Mesendoderm (in vitro differentiated cells): Measurements from ENCODE around the gene PPP3CB.

ENCODE experiments used
- DNase-seq: peaks from one replicate; pipeline ENCODE4 v3.0.0; 2013
- H2AK5ac ChIP-seq: 2 replicates; pipeline ENCODE4 v1.6.1; 2013; ENCODE audit warnings: low read length, inconsistent platforms
- H2BK120ac ChIP-seq: 2 replicates; pipeline ENCODE4 v1.6.1; 2013; ENCODE audit warnings: low read depth, mild to moderate bottlenecking, low read length, moderate library complexity, mixed read lengths
- H2BK15ac ChIP-seq: replicated peaks from 2 replicates; pipeline ENCODE4 v1.6.1; 2013; ENCODE audit warnings: low read depth, mild to moderate bottlenecking, moderate library complexity
- H2BK5ac ChIP-seq: 2 replicates; pipeline ENCODE4 v1.6.1; 2013; ENCODE audit warnings: low read length, inconsistent platforms
- H3K18ac ChIP-seq: 2 replicates; pipeline ENCODE4 v1.6.1; 2013; ENCODE audit warnings: mild to moderate bottlenecking, low read length, mixed read lengths
- H3K23ac ChIP-seq: one replicate; pipeline ENCODE4 v1.6.1; 2013; ENCODE audit warnings: low read length
- H3K27ac ChIP-seq: 2 replicates; pipeline ENCODE4 v1.5.1; 2013; ENCODE audit warnings: low read depth, mild to moderate bottlenecking, inconsistent platforms, low read length, moderate library complexity
- H3K27me3 ChIP-seq: 2 replicates; pipeline ENCODE4 v1.6.1; 2013; ENCODE audit warnings: low read length, control low read depth, mild to moderate bottlenecking, inconsistent platforms; ENCODE audit not compliant: insufficient read depth, poor library complexity
- H3K36me3 ChIP-seq: 2 replicates; pipeline ENCODE4 v1.6.1; 2013; ENCODE audit warnings: low read length, inconsistent platforms; ENCODE audit not compliant: control insufficient read depth, insufficient read depth
- H3K4ac ChIP-seq: one replicate; pipeline ENCODE4 v1.6.1; 2013; ENCODE audit warnings: low read depth, mild to moderate bottlenecking, low read length, moderate library complexity
- H3K4me1 ChIP-seq: 2 replicates; pipeline ENCODE4 v1.6.1; 2013; ENCODE audit warnings: low read depth, low read length, inconsistent platforms; ENCODE audit not compliant: control insufficient read depth
- H3K4me2 ChIP-seq: 2 replicates; pipeline ENCODE4 v1.6.1; 2013; ENCODE audit warnings: low read length
- H3K4me3 ChIP-seq: 2 replicates; pipeline ENCODE4 v1.5.1; 2013; ENCODE audit warnings: mild to moderate bottlenecking, low read length
- H3K56ac ChIP-seq: one replicate; pipeline ENCODE4 v1.6.1; 2013; ENCODE audit warnings: low read length
- H3K79me1 ChIP-seq: 2 replicates; pipeline ENCODE4 v1.6.1; 2013; ENCODE audit warnings: low read length, inconsistent platforms
- H3K79me2 ChIP-seq: 2 replicates; pipeline ENCODE4 v1.6.1; 2013; ENCODE audit warnings: mild to moderate bottlenecking, low read length; ENCODE audit not compliant: control insufficient read depth, insufficient read depth
- H3K9ac ChIP-seq: 2 replicates; pipeline ENCODE4 v1.6.1; 2013; ENCODE audit warnings: low read length, inconsistent platforms
- H4K5ac ChIP-seq: one replicate; pipeline ENCODE4 v1.6.1; 2013; ENCODE audit warnings: low read length
- H4K8ac ChIP-seq: one replicate; pipeline ENCODE4 v1.6.1; 2013; ENCODE audit warnings: low read depth, mild to moderate bottlenecking, control low read depth, low read length, moderate library complexity
- WGBS: extraction: QIAGEN DNeasy Blood & Tissue Kit; methylation state at CpG from one replicate; pipeline ENCODE4 v1.1.7; 2013; ENCODE audit warnings: low lambda C conversion rate, missing lambda C conversion rate; ENCODE audit not compliant: insufficient coverage; ENCODE audit errors: extremely low coverage; 5-methylcytosine and 5-hydroxymethylcytosine counted together

PPP3CB gene

DNA sequence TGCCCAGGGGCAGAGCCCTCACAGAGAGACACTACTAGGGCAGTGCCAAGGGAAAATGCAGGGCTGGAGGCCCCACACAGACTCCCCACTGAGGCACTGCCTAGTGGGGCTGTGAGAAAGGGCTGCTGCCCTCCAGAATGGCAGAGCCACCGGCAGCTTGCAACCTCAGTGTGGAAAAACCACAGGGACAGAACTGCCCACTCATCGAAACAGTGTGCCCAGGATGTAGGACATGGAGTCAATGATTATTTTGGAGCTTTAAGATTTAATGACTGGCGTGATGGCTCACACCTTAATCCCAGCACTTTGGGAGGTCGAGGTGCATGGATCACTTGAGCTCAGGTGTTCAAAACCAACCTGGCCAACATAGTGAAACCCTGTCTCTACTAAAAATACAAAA lies 34.9 kb downstream of the PPP3CB start:
- H3K4me2 ChIP-seq, result no peak overlapping the region
- no peak overlapping the region for H2BK120ac ChIP-seq
- no peak overlapping the region for H3K23ac ChIP-seq
- no peak overlapping the region for H3K9ac ChIP-seq
- H4K8ac ChIP-seq, result no peak overlapping the region
- H2BK15ac ChIP-seq, result no peak overlapping the region
- no peak overlapping the region for H3K18ac ChIP-seq
- no peak overlapping the region for H3K56ac ChIP-seq
- no peaks in the 10 kb centered on the region for H3K79me1 ChIP-seq
- no peak overlapping the region for H3K4ac ChIP-seq
- H3K36me3 ChIP-seq, result no peaks in the 10 kb centered on the region
- H3K4me1 ChIP-seq, result no peaks in the 10 kb centered on the region
- no peak overlapping the region for H4K5ac ChIP-seq
- WGBS, result no CpG with 5 or more reads among the region's 4 CpGs
- DNase-seq, result no peak
- H2AK5ac ChIP-seq, result no peak overlapping the region
- no peaks in the 10 kb centered on the region for H3K27me3 ChIP-seq
- H3K79me2 ChIP-seq, result no peaks in the 10 kb centered on the region
- H2BK5ac ChIP-seq, result no peak overlapping the region
- no peak overlapping the region for H3K27ac ChIP-seq
- no peak overlapping the region for H3K4me3 ChIP-seq

DNA sequence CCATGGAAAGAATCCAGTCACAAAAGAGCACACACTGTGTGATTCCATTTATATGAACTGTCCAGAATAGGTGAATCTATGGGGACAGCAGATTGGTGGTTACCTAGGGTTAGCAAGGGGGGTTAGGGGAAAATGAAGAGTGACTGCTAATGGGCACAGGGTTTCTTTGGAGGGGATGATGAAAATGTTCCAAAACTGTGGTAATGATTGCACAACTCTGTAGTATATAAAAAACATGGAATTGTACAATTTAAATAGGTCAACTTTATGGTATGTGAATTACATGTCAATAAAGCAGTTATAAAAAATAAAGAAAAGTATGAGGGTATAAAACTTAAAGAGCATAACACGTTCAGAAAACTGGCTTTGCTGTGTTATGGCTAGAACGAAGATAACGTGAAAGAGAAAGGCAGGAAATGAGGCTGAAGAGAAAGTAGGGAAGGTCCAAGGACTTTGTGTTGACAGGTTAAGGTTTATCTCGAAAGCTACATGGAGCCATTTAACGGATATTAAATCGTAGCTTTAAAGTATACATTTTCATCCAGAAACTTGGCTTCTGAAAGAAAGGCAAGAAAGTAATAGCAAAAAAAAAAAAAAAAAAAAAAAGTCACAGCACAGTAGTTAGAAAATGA lies 36.0 kb downstream of the PPP3CB start:
- no peak overlapping the region for H3K4me2 ChIP-seq
- no peak overlapping the region for H3K4me3 ChIP-seq
- H3K18ac ChIP-seq, result no peak overlapping the region
- no peak overlapping the region for H3K27ac ChIP-seq
- no peaks in the 10 kb centered on the region for H3K36me3 ChIP-seq
- no CpG with 5 or more reads among the region's 6 CpGs for WGBS
- H3K23ac ChIP-seq, result no peak overlapping the region
- H2BK5ac ChIP-seq, result no peak overlapping the region
- no peak overlapping the region for H3K56ac ChIP-seq
- H3K4ac ChIP-seq, result no peak overlapping the region
- H3K79me1 ChIP-seq, result no peaks in the 10 kb centered on the region
- no peak overlapping the region for H4K5ac ChIP-seq
- no peak overlapping the region for H2AK5ac ChIP-seq
- no peaks in the 10 kb centered on the region for H3K79me2 ChIP-seq
- no peaks in the 10 kb centered on the region for H3K27me3 ChIP-seq
- DNase-seq, result no peak
- H3K9ac ChIP-seq, result no peak overlapping the region
- no peak overlapping the region for H2BK120ac ChIP-seq
- no peaks in the 10 kb centered on the region for H3K4me1 ChIP-seq
- no peak overlapping the region for H2BK15ac ChIP-seq
- no peak overlapping the region for H4K8ac ChIP-seq

GRCh38 chr10:73456187-73456890 lies 39.5 kb downstream of the PPP3CB start:
- peak; percentile 27 for DNase-seq
- H3K79me1 ChIP-seq, result no peaks in the 10 kb centered on the region
- no peak overlapping the region for H2BK120ac ChIP-seq
- no peak overlapping the region for H3K23ac ChIP-seq
- H4K8ac ChIP-seq, result no peak overlapping the region
- H3K9ac ChIP-seq, result no peak overlapping the region
- H3K4me1 ChIP-seq, result no peaks in the 10 kb centered on the region
- H3K36me3 ChIP-seq, result no peaks in the 10 kb centered on the region
- WGBS, result no CpG with 5 or more reads among the region's 2 CpGs
- no peak overlapping the region for H3K4ac ChIP-seq
- no peak overlapping the region for H2BK5ac ChIP-seq
- no peak overlapping the region for H3K4me2 ChIP-seq
- no peak overlapping the region for H4K5ac ChIP-seq
- no peak overlapping the region for H3K18ac ChIP-seq
- no peaks in the 10 kb centered on the region for H3K79me2 ChIP-seq
- H3K56ac ChIP-seq, result no peak overlapping the region
- no peak overlapping the region for H2BK15ac ChIP-seq
- H3K27ac ChIP-seq, result no peak overlapping the region
- no peak overlapping the region for H3K4me3 ChIP-seq
- no peak overlapping the region for H2AK5ac ChIP-seq
- H3K27me3 ChIP-seq, result no peaks in the 10 kb centered on the region

GRCh38 chr10:73449113-73449512 lies 46.7 kb downstream of the PPP3CB start:
- Histone ChIP-seq H4K5ac (no peak overlapping the region), H3K4me1 (no peaks in the 10 kb centered on the region), H2BK15ac (no peak overlapping the region), H3K4ac (no peak overlapping the region), H3K18ac (no peak overlapping the region), H2AK5ac (no peak overlapping the region), H3K4me3 (no peak overlapping the region), H4K8ac (no peak overlapping the region), H3K23ac (no peak overlapping the region), H3K79me2 (no peaks in the 10 kb centered on the region), H3K27me3 (no peaks in the 10 kb centered on the region), H2BK5ac (no peak overlapping the region), H3K9ac (no peak overlapping the region), H3K56ac (no peak overlapping the region), H2BK120ac (no peak overlapping the region), H3K36me3 (no peaks in the 10 kb centered on the region), H3K4me2 (no peak overlapping the region), H3K27ac (no peak overlapping the region), H3K79me1 (no peaks in the 10 kb centered on the region)
- no peak for DNase-seq
- WGBS, result no CpG with 5 or more reads among the region's 1 CpG

DNA sequence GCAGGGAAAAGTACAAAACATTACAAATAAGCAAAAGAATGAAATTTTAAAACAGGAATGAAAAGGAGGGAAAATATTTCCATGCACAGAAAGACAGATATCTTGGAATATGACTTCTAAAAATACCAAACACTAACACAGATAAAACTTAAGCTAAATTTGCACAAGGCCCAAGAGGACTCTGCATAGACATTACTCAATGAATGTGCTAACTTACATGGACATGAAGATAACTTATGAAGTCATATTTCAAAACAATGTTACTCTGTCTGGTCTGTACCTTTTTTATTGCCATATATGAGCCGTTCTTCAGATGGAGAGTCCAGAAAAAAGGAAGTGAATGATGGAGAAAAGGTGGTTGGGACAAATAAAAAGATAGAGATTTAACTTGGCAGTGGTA lies 47.4 kb downstream of the PPP3CB start:
- H3K4me3 ChIP-seq, result no peak overlapping the region
- H2BK15ac ChIP-seq, result no peak overlapping the region
- no peak overlapping the region for H3K4me2 ChIP-seq
- no peaks in the 10 kb centered on the region for H3K79me1 ChIP-seq
- H2BK5ac ChIP-seq, result no peak overlapping the region
- H4K8ac ChIP-seq, result no peak overlapping the region
- no peaks in the 10 kb centered on the region for H3K36me3 ChIP-seq
- H3K9ac ChIP-seq, result no peak overlapping the region
- H3K4me1 ChIP-seq, result no peaks in the 10 kb centered on the region
- no peaks in the 10 kb centered on the region for H3K27me3 ChIP-seq
- H4K5ac ChIP-seq, result no peak overlapping the region
- WGBS, result no CpG with 5 or more reads among the region's 1 CpG
- H3K79me2 ChIP-seq, result no peaks in the 10 kb centered on the region
- H3K23ac ChIP-seq, result no peak overlapping the region
- H3K56ac ChIP-seq, result no peak overlapping the region
- H3K18ac ChIP-seq, result no peak overlapping the region
- no peak overlapping the region for H3K4ac ChIP-seq
- H2AK5ac ChIP-seq, result no peak overlapping the region
- H3K27ac ChIP-seq, result no peak overlapping the region
- DNase-seq, result no peak
- no peak overlapping the region for H2BK120ac ChIP-seq

- no peak overlapping the region for H2BK120ac ChIP-seq
- H3K27ac ChIP-seq, result no peak overlapping the region
- H2BK15ac ChIP-seq, result no peak overlapping the region
- H4K8ac ChIP-seq, result no peak overlapping the region
- H3K23ac ChIP-seq, result no peak overlapping the region
- H3K56ac ChIP-seq, result no peak overlapping the region
- H3K36me3 ChIP-seq, result no peaks in the 10 kb centered on the region
- H3K27me3 ChIP-seq, result no peaks in the 10 kb centered on the region
- no peak overlapping the region for H3K4me2 ChIP-seq
- H3K9ac ChIP-seq, result no peak overlapping the region
- H3K18ac ChIP-seq, result no peak overlapping the region
- no peak overlapping the region for H3K4ac ChIP-seq
- DNase-seq, result no peak
- H3K4me3 ChIP-seq, result no peak overlapping the region
- H2AK5ac ChIP-seq, result no peak overlapping the region
- H3K79me1 ChIP-seq, result no peaks in the 10 kb centered on the region
- no peaks in the 10 kb centered on the region for H3K79me2 ChIP-seq
- H4K5ac ChIP-seq, result no peak overlapping the region
- no peaks in the 10 kb centered on the region for H3K4me1 ChIP-seq
- no peak overlapping the region for H2BK5ac ChIP-seq
Observed at GRCh38 chr10:73446926-73447325, 48.9 kb downstream of the PPP3CB start.
